ENCODE measurements around the gene CNOT6L.

GRCh38 chr4:77734928-77735327 lies 84.2 kb downstream of the CNOT6L start:
- TF ChIP-seq CTCF (IDR thresholded peaks at IDR 0.05; ENCODE audit: low read depth, low read length, poor library complexity, severe bottlenecking): no peak
- TF ChIP-seq EZH2phosphoT487 (IDR thresholded peaks at IDR 0.05; ENCODE audit: borderline replicate concordance, low read length): no peak

Data from DOHH2 (cell line).